Right lobe of liver (tissue), 4 donors: ENCODE data around the gene VPS35L.

ENCODE experiments used
- CTCF ChIP-seq, 4 donors: fragments of 200-600 bp in 3 of 4; fragments of 450-650 bp in 1 of 4; IDR thresholded peaks; one replicate each; pipeline versions ENCODE4 v1.5.1 to v1.8.0; 2016 to 2022; ENCODE audit warnings: antibody characterized with exemption in 4 of 4, mild to moderate bottlenecking in 2 of 4
- POLR2A ChIP-seq: fragments of 450-650 bp; IDR thresholded peaks from one replicate; pipeline ENCODE4 v1.6.1; 2017; ENCODE audit warnings: antibody characterized with exemption, mild to moderate bottlenecking
- donor health status: DM: no; HTN: no; CAD: no.
- donor health status: DM: no; HTN: no; CAD: no.
- donor health status: DM: no; HTN: yes; CAD: no.

GRCh38 chr16:19746561-19746960 lies 191.1 kb downstream of the VPS35L start:
- TF ChIP-seq CTCF (IDR thresholded peaks at IDR 0.05) (no peak), POLR2A (no peak)
